Esophagus squamous epithelium (tissue), 5 donors: ENCODE results near the gene ARHGEF3. TPM values are rescaled to one million over a fixed set of nuclear protein-coding genes. Genes with fewer than 3 reads are reported as not detected.

Experiments
- DNase-seq: peaks from one replicate; lab custom pipeline; 2025; lab: John Stamatoyannopoulos, UW
- H3K27ac ChIP-seq, 4 donors: fragments of 200-600 bp; sonication (generic); one replicate each; pipeline ENCODE4 v1.5.1; 2016 to 2019; ENCODE audit warnings: mild to moderate bottlenecking in 1 of 4
- H3K27me3 ChIP-seq, 4 donors: fragments of 200-600 bp; sonication (generic); 1 replicate in 3 of 4; 2 replicates in 1 of 4; pipeline versions ENCODE4 v1.5.1 to v1.6.0; 2017 to 2021; ENCODE audit warnings: antibody characterized with exemption in 1 of 4
- H3K36me3 ChIP-seq, 3 donors: fragments of 200-600 bp; sonication (generic); one replicate each; pipeline ENCODE4 v1.5.1; 2016 to 2019
- H3K4me1 ChIP-seq, 3 donors: fragments of 200-600 bp; sonication (generic); one replicate each; pipeline ENCODE4 v1.5.1; 2017 to 2019
- H3K4me3 ChIP-seq, 4 donors: fragments of 200-600 bp; sonication (generic); 1 replicate in 3 of 4; 2 replicates in 1 of 4; pipeline ENCODE4 v1.5.1; 2016 to 2019; ENCODE audit warnings: mild to moderate bottlenecking in 2 of 4, moderate library complexity in 1 of 4
- H3K9me3 ChIP-seq, 3 donors: fragments of 200-600 bp; sonication (generic); one replicate each; pipeline ENCODE4 v1.5.1; 2016 to 2019
- CTCF ChIP-seq, 6 experiments: fragments of 450-650 bp in 4 of 6; fragments of 200-600 bp in 2 of 6; sonication (generic) in 2 of 6; IDR thresholded peaks; one replicate each; pipeline ENCODE4 v1.5.1; 2016 to 2019; ENCODE audit warnings: antibody characterized with exemption in 6 of 6, mild to moderate bottlenecking in 4 of 6, moderate library complexity in 4 of 6
- POLR2A ChIP-seq, 4 donors: fragments of 450-650 bp; IDR thresholded peaks; one replicate each; pipeline ENCODE4 v1.6.1; 2017; ENCODE audit warnings: antibody characterized with exemption in 4 of 4, mild to moderate bottlenecking in 4 of 4, moderate library complexity in 3 of 4
- WGBS, 2 donors: methylation state at CpG; one replicate each; pipeline ENCODE4 v1.1.5; 2018; 5-methylcytosine and 5-hydroxymethylcytosine counted together
- intact Hi-C: fragments of 100-400 bp; cut with DNase I; formaldehyde crosslinking; loops from one replicate; pipeline ENCODE4 v1.15.0; 2022
- total RNA-seq, 4 donors: library from RNA; depleted of rRNA; stranded (reverse); fragments of >200 nt; gene quantifications; one replicate each; pipeline ENCODE4 v1.1.0, GENCODE V29; 2016
- donor health status: DM: yes; HTN: yes; CAD: no.

ARHGEF3 gene
- total RNA-seq, 4 donors from 2014 or later, result 20.6 to 26.3 (median 24.7) TPM

DNA sequence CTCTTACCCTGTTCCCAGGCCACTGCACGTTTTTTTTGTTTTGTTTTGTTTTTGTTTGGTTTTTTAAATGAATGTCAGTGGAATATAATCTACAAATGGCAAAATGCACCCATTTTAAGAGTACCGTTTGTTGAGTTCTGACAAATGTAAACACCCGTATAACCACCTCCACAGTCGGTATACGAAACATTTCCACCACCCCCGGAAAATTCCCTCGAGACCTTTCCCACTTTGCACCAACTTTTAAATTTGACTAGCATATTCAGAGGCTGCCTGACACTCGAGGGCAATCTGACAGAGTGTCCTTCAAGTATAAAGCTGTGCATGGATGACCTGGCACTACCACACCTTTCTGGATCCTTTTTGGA lies 613 bp upstream of the ARHGEF3 start:
- TF ChIP-seq CTCF (IDR thresholded peaks at IDR 0.05), result peak in 1 of 6 experiments; percentile 6
- no peak for TF ChIP-seq POLR2A (IDR thresholded peaks at IDR 0.05)
- Histone ChIP-seq H3K27ac (peak overlapping the region in 3 of 4 donors; percentile 73 to 90 (median 83)), H3K4me1 (peaks cover 24 to 77% (median 29%) of the 10 kb centered on the region in 3 donors), H3K4me3 (peak overlapping the region; percentile 49 to 94 (median 80)), H3K9me3 (no peaks in the 10 kb centered on the region), H3K27me3 (no peaks in the 10 kb centered on the region), H3K36me3 (no peaks in the 10 kb centered on the region)
- intact Hi-C loops, result loop anchor here (5.0 kb wide), 1 partner anchor 190 kb away; no protein-coding TSS in a partner anchor
- no peak for DNase-seq
- 38 to 43% methylated on average over 8 of the region's 8 CpGs for WGBS, 2 donors

DNA sequence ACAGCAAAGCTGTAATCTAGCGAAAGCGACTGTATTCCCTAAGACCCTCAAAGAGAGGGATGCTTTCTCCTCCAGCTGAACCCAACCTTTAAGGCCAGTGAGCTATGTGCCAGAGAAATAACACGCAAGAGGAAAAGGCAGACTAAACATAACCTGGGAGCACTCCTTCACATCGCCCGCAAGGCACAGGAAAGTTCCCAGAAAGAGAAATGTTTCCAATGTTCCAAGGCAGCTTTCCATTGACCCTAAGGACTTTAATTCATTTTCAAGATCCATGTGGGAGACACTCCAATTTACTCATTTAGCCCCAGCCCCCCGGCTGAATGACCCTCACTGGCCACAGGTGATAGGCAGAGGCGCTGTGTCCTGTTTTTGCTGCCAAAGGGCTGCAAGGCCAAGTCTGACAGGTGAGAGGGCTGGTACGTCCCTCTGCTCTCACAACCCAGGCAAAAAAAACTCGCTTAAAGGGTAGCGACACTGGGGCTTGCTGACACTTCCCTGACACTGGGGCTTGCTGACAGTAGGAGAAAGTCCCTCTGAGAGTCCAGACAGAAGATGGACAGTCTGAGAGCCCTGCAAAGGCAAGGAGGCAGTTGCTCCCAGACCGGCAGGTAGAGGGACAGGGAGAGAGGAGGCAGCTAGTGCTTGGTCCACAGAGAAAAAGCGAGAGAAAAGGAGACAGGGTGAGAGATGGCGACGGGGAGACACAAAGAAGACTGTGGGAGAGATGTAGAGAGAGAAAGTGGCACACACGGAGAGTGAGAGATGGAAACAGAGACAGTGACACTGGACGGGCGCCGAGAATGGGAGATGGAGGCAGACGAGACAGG lies 702 bp downstream of the ARHGEF3 start:
- peak overlapping the region; percentile 73 to 90 (median 82) for H3K27ac ChIP-seq
- no peaks in the 10 kb centered on the region for H3K27me3 ChIP-seq
- peaks cover 28 to 83% (median 36%) of the 10 kb centered on the region in 3 donors for H3K4me1 ChIP-seq
- H3K4me3 ChIP-seq, result peak overlapping the region; percentile 49 to 94 (median 80)
- TF ChIP-seq POLR2A (IDR thresholded peaks at IDR 0.05), result no peak
- TF ChIP-seq CTCF (IDR thresholded peaks at IDR 0.05), result no peak
- no peak for DNase-seq
- H3K36me3 ChIP-seq, result no peaks in the 10 kb centered on the region
- intact Hi-C loops, result loop anchor here (5.0 kb wide), 1 partner anchor 191 kb away; no protein-coding TSS in a partner anchor
- 8 to 12% methylated on average over 14 to 18 of the region's 19 CpGs for WGBS, 2 donors
- no peaks in the 10 kb centered on the region for H3K9me3 ChIP-seq

DNA sequence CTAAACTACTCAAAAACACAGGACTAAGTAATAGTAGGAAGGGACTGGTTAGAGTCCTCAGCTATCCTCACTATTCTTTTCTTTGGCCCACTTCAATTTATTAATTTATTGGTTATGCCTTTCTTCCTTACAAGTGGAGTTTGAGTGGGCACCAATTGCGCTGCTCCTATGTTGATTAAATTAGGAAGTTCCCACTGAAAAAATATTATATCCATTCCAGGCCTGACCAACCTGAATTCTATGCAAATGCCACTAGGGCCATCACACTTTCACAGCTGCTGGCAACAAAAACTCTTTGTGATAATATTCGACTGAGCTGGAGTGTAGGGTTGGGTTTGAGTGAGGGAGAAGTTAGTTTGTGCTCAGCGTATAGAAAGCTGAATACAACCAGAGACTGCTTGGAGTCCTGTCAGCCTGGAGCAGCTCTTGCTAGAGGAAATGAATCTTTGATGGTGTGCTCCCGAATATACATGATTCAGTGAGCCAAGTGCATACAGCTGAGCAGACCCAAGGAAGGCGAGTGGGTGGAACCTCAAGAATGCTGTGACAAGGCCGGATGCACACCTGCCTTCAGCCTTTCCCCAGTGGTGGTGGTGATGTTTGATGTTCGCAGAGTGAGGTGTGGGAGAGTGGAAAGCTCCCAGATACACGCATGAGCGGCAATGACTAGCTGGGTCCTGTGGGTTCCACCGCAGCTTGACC lies 1.5 kb downstream of the ARHGEF3 start:
- Histone ChIP-seq H3K4me3 (peak overlapping the region; percentile 49 to 94 (median 80)), H3K27me3 (no peaks in the 10 kb centered on the region), H3K9me3 (no peaks in the 10 kb centered on the region), H3K27ac (peak overlapping the region; percentile 73 to 90 (median 82)), H3K36me3 (no peaks in the 10 kb centered on the region), H3K4me1 (peaks cover 28 to 87% (median 44%) of the 10 kb centered on the region in 3 donors)
- WGBS, 2 donors, result 27 to 35% methylated on average over 10 of the region's 10 CpGs
- no peak for DNase-seq
- intact Hi-C loops, result loop anchor here (5.0 kb wide), 1 partner anchor 192 kb away; no protein-coding TSS in a partner anchor
- TF ChIP-seq CTCF (IDR thresholded peaks at IDR 0.05) (no peak), POLR2A (IDR thresholded peaks at IDR 0.05) (peak in 1 of 4 donors; percentile 38)

- Histone ChIP-seq H3K27ac (peak overlapping the region in 3 of 4 donors; percentile 73 to 90 (median 83)), H3K36me3 (no peaks in the 10 kb centered on the region), H3K9me3 (no peaks in the 10 kb centered on the region), H3K4me1 (peaks cover 28 to 86% (median 50%) of the 10 kb centered on the region in 3 donors), H3K27me3 (no peaks in the 10 kb centered on the region), H3K4me3 (peak overlapping the region; percentile 49 to 94 (median 80))
- WGBS, 2 donors, result 8% methylated on average over 7 of the region's 7 CpGs
- no peak for DNase-seq
- no peak for TF ChIP-seq POLR2A (IDR thresholded peaks at IDR 0.05)
- TF ChIP-seq CTCF (IDR thresholded peaks at IDR 0.05), result peak; percentile 53 to 82 (median 70)
- intact Hi-C loops, result loop anchor here (5.0 kb wide), 1 partner anchor 97 kb away; no protein-coding TSS in a partner anchor
Measured at GRCh38 chr3:56799251-56799882, 2.4 kb downstream of the ARHGEF3 start.
